ENCODE measurements around the gene FAM3B.

DNA sequence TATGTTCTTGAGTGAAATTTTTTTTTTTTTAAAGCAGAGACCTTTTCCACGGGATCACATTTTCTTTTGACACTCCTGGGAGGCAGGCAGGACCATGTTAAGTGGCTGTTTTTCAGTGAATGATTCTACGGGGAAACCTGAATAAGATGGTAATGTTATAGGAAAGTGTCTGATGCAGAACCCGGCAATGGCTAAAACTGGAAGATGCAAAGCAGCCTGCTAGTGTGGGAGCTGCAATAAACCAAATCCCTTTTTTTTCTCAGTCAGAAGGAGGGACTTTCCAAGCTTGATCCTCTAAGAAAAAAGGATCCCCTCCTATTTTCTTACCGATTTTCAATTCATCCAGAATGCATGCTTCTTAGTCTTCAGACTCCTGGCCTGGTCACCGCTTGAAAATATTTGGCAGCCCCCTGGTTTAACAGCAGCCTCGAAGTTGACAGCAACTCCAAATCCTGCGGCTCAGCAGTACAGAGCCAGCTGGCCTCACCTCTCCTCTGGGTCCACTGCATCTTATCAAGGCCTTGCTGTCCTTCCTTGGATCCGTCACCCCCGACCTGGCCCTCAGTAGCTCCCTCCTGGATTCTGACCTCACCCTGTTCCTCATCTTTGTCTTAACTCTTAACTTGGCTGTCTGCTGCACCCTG is 50.8 kb downstream of the FAM3B start:
- TF ChIP-seq POLR2AphosphoS5 (IDR thresholded peaks at IDR 0.05; ENCODE audit: low read depth, low read length): no peak; the same call in 1 of the 2 replicates
- TF ChIP-seq POLR2A (IDR thresholded peaks at IDR 0.05; ENCODE audit: low read depth, low read length): no peak
- no peak for TF ChIP-seq PAX5 (IDR thresholded peaks at IDR 0.05; ENCODE audit: insufficient read depth, low read length, severe bottlenecking)
- TF ChIP-seq TAF1 (IDR thresholded peaks at IDR 0.05; ENCODE audit: low read depth, low read length): peak; percentile 31; the same call in 1 of the 2 replicates
- TF ChIP-seq SPI1 (IDR thresholded peaks at IDR 0.05; ENCODE audit: low read depth, low read length): no peak

All from GM12891 (cell line).